GM10266 (cell line): ENCODE measurements around the gene WWOX.
"Not testable (repeated sequence)": the region's sequence is repeated elsewhere in the genome, so short reads cannot be mapped to it uniquely, and the experiment has no call there.

Source experiments
- DNase-seq: peaks from one replicate; pipeline ENCODE4 v3.0.0; 2012; ENCODE audit errors: extremely low spot score
- CTCF ChIP-seq: IDR thresholded peaks from 2 replicates; pipeline ENCODE4 v1.5.1; 2012; ENCODE audit warnings: mild to moderate bottlenecking, low read depth; ENCODE audit not compliant: control insufficient read depth, insufficient read depth; ENCODE audit errors: missing control alignments

Gene WWOX

GRCh38 chr16:78689536-78689935 lies 590.1 kb downstream of the WWOX start:
- no peak for DNase-seq
- no peak for TF ChIP-seq CTCF

- DNase-seq = no peak
- no peak for TF ChIP-seq CTCF
Measured at GRCh38 chr16:78690510-78690909, 591.1 kb downstream of the WWOX start.

- not testable (repeated sequence) for DNase-seq
Measured at GRCh38 chr16:78691746-78692145, 592.3 kb downstream of the WWOX start.

GRCh38 chr16:78693496-78693895 lies 594.0 kb downstream of the WWOX start:
- TF ChIP-seq CTCF = no peak
- DNase-seq = no peak

- TF ChIP-seq CTCF = no peak
- DNase-seq = no peak
Measured at GRCh38 chr16:78694414-78694813, 595.0 kb downstream of the WWOX start.

- TF ChIP-seq CTCF = no peak
- no peak for DNase-seq
Measured at GRCh38 chr16:78695391-78695790, 595.9 kb downstream of the WWOX start.

- DNase-seq = no peak
- no peak for TF ChIP-seq CTCF
Measured at GRCh38 chr16:78696797-78697196, 597.3 kb downstream of the WWOX start.

- no peak for TF ChIP-seq CTCF
- DNase-seq = no peak
Measured at GRCh38 chr16:78697426-78697825, 598.0 kb downstream of the WWOX start.
